ENCODE results near the gene SELENOV.

SELENOV gene

DNA sequence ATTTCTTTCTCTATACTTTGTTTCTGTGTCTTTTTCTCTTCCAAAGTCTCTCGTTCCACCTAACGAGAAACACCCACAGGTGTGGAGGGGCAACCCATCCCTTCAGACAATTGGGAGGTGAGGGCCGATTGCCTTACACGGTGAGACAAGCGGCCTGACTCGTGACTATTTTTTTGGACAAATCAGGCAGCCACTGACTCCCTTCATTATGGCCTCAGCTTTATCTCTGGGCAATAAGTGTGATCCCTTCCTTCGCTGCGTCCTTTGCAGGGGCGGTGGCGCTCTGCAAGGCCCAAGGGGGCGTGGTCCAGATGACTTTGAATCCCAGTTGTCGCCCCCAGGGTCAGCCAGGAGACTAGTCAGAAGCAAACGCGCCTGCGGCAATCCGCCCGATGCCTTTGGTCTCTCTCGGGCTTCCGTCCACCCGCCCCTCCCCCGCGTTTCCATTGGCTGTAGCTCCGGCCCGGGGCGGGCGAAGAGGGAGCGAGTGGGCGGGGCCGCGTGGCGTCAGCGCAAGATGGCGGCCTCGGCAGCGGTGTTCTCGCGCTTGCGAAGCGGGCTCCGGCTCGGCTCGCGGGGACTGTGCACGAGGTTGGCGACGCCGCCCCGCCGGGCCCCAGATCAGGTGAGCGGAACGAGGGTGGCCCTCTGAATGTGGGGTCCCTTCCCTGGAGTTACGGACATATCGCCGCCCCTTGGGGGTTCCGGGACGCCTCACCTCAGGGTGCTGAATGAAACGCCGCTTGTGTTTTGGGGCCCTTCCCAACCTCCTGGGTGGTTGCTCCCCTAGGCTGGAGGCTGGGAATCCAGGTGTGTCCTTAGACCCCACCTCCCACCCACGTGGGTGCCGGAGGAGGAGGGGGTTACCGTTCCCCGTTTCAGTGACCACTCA lies 34.4 kb upstream of the SELENOV start, which contains the start of gene TIMM50 (continued):
- no peak for TF ChIP-seq ELK4 (IDR thresholded peaks at IDR 0.05; ENCODE audit: borderline replicate concordance, low read depth, low read length)
- TF ChIP-seq, protein P1, sequence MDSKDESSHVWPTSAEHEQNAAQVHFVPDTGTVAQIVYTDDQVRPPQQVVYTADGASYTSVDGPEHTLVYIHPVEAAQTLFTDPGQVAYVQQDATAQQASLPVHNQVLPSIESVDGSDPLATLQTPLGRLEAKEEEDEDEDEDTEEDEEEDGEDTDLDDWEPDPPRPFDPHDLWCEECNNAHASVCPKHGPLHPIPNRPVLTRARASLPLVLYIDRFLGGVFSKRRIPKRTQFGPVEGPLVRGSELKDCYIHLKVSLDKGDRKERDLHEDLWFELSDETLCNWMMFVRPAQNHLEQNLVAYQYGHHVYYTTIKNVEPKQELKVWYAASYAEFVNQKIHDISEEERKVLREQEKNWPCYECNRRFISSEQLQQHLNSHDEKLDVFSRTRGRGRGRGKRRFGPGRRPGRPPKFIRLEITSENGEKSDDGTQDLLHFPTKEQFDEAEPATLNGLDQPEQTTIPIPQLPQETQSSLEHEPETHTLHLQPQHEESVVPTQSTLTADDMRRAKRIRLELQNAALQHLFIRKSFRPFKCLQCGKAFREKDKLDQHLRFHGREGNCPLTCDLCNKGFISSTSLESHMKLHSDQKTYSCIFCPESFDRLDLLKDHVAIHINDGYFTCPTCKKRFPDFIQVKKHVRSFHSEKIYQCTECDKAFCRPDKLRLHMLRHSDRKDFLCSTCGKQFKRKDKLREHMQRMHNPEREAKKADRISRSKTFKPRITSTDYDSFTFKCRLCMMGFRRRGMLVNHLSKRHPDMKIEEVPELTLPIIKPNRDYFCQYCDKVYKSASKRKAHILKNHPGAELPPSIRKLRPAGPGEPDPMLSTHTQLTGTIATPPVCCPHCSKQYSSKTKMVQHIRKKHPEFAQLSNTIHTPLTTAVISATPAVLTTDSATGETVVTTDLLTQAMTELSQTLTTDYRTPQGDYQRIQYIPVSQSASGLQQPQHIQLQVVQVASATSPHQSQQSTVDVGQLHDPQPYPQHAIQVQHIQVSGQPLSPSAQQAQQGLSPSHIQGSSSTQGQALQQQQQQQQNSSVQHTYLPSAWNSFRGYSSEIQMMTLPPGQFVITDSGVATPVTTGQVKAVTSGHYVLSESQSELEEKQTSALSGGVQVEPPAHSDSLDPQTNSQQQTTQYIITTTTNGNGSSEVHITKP (tag by site-specific recombination; IDR thresholded peaks at IDR 0.05) = peak; percentile 85
- TF ChIP-seq, protein P2, sequence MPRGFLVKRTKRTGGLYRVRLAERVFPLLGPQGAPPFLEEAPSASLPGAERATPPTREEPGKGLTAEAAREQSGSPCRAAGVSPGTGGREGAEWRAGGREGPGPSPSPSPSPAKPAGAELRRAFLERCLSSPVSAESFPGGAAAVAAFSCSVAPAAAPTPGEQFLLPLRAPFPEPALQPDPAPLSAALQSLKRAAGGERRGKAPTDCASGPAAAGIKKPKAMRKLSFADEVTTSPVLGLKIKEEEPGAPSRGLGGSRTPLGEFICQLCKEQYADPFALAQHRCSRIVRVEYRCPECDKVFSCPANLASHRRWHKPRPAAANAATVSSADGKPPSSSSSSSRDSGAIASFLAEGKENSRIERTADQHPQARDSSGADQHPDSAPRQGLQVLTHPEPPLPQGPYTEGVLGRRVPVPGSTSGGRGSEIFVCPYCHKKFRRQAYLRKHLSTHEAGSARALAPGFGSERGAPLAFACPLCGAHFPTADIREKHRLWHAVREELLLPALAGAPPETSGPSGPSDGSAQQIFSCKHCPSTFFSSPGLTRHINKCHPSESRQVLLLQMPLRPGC (tag by site-specific recombination; IDR thresholded peaks at IDR 0.05) = no peak
- TF ChIP-seq HOXC10 (CRISPR knock-in tag; IDR thresholded peaks at IDR 0.05) = no peak
- TF ChIP-seq ZBTB7A (tag by site-specific recombination; IDR thresholded peaks at IDR 0.05; ENCODE audit: low read depth) = peak; percentile 13; the same call in 1 of the 2 replicates
- no peak for TF ChIP-seq ZNF48 (tag by site-specific recombination; IDR thresholded peaks at IDR 0.05)
- 0 out of 2 replicates have a peak, but pooled peaks have one; percentile 12 for TF ChIP-seq ZNF530 (tag by site-specific recombination; IDR thresholded peaks at IDR 0.05; ENCODE audit: low read depth)
- TF ChIP-seq ZSCAN30 (tag by site-specific recombination; IDR thresholded peaks at IDR 0.05) = peak; percentile 52
- TF ChIP-seq, protein P3, sequence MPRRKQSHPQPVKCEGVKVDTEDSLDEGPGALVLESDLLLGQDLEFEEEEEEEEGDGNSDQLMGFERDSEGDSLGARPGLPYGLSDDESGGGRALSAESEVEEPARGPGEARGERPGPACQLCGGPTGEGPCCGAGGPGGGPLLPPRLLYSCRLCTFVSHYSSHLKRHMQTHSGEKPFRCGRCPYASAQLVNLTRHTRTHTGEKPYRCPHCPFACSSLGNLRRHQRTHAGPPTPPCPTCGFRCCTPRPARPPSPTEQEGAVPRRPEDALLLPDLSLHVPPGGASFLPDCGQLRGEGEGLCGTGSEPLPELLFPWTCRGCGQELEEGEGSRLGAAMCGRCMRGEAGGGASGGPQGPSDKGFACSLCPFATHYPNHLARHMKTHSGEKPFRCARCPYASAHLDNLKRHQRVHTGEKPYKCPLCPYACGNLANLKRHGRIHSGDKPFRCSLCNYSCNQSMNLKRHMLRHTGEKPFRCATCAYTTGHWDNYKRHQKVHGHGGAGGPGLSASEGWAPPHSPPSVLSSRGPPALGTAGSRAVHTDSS (tag by site-specific recombination; IDR thresholded peaks at IDR 0.05) = no peak
- no peak for TF ChIP-seq ZNF140 (tag by site-specific recombination; IDR thresholded peaks at IDR 0.05)
- TF ChIP-seq RBAK (tag by site-specific recombination; IDR thresholded peaks at IDR 0.05) = no peak
- no peak for TF ChIP-seq ZNF837 (tag by site-specific recombination; IDR thresholded peaks at IDR 0.05)
- TF ChIP-seq ZNF335 (tag by site-specific recombination; conservative IDR thresholded peaks at IDR 0.05) = peak; percentile 98
- no peak for TF ChIP-seq ZNF292 (tag by site-specific recombination; IDR thresholded peaks at IDR 0.05; ENCODE audit: borderline replicate concordance, low read depth)
- peak; percentile 40; the same call in 1 of the 2 replicates for TF ChIP-seq REPIN1 (tag by site-specific recombination; IDR thresholded peaks at IDR 0.05; ENCODE audit: low read depth)
- TF ChIP-seq ZNF174 (tag by site-specific recombination; IDR thresholded peaks at IDR 0.05) = no peak
- peak; percentile 86 for TF ChIP-seq ZNF423 (tag by site-specific recombination; IDR thresholded peaks at IDR 0.05)
- TF ChIP-seq ZNF391 (tag by site-specific recombination; IDR thresholded peaks at IDR 0.05; ENCODE audit: borderline replicate concordance, low read depth) = peak; percentile 90; the same call in 1 of the 2 replicates
- TF ChIP-seq ZNF157 (tag by site-specific recombination; IDR thresholded peaks at IDR 0.05) = no peak
- no peak; the same call in 1 of the 2 replicates for TF ChIP-seq ZNF623 (tag by site-specific recombination; IDR thresholded peaks at IDR 0.05)
- TF ChIP-seq BCL11B (tag by site-specific recombination; IDR thresholded peaks at IDR 0.05; ENCODE audit: low read depth) = peak; percentile 82; the same call in 1 of the 2 replicates
- TF ChIP-seq ZSCAN23 (tag by site-specific recombination; IDR thresholded peaks at IDR 0.05) = no peak
- TF ChIP-seq ZNF121 (tag by site-specific recombination; IDR thresholded peaks at IDR 0.05) = no peak
- TF ChIP-seq, protein P4, sequence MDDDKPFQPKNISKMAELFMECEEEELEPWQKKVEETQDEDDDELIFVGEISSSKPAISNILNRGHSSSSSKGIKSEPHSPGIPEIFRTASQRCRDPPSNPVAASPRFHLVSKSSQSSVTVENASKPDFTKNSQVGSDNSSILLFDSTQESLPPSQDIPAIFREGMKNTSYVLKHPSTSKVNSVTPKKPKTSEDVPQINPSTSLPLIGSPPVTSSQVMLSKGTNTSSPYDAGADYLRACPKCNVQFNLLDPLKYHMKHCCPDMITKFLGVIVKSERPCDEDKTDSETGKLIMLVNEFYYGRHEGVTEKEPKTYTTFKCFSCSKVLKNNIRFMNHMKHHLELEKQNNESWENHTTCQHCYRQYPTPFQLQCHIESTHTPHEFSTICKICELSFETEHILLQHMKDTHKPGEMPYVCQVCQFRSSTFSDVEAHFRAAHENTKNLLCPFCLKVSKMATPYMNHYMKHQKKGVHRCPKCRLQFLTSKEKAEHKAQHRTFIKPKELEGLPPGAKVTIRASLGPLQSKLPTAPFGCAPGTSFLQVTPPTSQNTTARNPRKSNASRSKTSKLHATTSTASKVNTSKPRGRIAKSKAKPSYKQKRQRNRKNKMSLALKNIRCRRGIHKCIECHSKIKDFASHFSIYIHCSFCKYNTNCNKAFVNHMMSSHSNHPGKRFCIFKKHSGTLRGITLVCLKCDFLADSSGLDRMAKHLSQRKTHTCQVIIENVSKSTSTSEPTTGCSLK (tag by site-specific recombination; IDR thresholded peaks at IDR 0.05) = no peak
- peak; percentile 95 for TF ChIP-seq ZBTB20 (tag by site-specific recombination; IDR thresholded peaks at IDR 0.05)
- TF ChIP-seq TRIM28 (IDR thresholded peaks at IDR 0.05; ENCODE audit: borderline replicate concordance, low read length) = no peak; the same call in 1 of the 2 replicates
- TF ChIP-seq, protein P5, sequence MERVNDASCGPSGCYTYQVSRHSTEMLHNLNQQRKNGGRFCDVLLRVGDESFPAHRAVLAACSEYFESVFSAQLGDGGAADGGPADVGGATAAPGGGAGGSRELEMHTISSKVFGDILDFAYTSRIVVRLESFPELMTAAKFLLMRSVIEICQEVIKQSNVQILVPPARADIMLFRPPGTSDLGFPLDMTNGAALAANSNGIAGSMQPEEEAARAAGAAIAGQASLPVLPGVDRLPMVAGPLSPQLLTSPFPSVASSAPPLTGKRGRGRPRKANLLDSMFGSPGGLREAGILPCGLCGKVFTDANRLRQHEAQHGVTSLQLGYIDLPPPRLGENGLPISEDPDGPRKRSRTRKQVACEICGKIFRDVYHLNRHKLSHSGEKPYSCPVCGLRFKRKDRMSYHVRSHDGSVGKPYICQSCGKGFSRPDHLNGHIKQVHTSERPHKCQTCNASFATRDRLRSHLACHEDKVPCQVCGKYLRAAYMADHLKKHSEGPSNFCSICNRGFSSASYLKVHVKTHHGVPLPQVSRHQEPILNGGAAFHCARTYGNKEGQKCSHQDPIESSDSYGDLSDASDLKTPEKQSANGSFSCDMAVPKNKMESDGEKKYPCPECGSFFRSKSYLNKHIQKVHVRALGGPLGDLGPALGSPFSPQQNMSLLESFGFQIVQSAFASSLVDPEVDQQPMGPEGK (tag by site-specific recombination; IDR thresholded peaks at IDR 0.05) = peak; percentile 99
